ENCODE results near the gene PSAP.

DNA sequence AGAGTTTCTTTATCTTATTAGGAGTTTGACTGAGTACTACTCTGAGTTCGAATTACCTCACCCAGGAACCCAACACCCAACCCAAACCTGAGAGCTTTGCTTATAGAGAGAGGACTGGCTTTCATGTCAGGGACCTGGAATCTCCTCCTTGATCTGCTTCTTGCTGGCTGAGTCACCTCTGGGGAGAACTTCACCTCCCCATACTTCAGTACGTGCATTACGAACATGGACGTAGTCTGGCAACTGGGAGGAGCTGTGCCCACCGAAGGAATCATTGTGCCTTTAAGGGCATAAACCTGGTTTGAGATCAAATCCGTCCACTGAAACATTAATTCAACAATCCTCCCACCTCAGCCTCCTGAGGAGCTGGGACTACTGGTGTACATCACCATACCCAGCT is 12.2 kb upstream of the PSAP start:
- TF ChIP-seq, protein P1, sequence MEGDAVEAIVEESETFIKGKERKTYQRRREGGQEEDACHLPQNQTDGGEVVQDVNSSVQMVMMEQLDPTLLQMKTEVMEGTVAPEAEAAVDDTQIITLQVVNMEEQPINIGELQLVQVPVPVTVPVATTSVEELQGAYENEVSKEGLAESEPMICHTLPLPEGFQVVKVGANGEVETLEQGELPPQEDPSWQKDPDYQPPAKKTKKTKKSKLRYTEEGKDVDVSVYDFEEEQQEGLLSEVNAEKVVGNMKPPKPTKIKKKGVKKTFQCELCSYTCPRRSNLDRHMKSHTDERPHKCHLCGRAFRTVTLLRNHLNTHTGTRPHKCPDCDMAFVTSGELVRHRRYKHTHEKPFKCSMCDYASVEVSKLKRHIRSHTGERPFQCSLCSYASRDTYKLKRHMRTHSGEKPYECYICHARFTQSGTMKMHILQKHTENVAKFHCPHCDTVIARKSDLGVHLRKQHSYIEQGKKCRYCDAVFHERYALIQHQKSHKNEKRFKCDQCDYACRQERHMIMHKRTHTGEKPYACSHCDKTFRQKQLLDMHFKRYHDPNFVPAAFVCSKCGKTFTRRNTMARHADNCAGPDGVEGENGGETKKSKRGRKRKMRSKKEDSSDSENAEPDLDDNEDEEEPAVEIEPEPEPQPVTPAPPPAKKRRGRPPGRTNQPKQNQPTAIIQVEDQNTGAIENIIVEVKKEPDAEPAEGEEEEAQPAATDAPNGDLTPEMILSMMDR (IDR thresholded peaks at IDR 0.05; ENCODE audit: poor library complexity, severe bottlenecking) = no peak
- TF ChIP-seq, protein P2, sequence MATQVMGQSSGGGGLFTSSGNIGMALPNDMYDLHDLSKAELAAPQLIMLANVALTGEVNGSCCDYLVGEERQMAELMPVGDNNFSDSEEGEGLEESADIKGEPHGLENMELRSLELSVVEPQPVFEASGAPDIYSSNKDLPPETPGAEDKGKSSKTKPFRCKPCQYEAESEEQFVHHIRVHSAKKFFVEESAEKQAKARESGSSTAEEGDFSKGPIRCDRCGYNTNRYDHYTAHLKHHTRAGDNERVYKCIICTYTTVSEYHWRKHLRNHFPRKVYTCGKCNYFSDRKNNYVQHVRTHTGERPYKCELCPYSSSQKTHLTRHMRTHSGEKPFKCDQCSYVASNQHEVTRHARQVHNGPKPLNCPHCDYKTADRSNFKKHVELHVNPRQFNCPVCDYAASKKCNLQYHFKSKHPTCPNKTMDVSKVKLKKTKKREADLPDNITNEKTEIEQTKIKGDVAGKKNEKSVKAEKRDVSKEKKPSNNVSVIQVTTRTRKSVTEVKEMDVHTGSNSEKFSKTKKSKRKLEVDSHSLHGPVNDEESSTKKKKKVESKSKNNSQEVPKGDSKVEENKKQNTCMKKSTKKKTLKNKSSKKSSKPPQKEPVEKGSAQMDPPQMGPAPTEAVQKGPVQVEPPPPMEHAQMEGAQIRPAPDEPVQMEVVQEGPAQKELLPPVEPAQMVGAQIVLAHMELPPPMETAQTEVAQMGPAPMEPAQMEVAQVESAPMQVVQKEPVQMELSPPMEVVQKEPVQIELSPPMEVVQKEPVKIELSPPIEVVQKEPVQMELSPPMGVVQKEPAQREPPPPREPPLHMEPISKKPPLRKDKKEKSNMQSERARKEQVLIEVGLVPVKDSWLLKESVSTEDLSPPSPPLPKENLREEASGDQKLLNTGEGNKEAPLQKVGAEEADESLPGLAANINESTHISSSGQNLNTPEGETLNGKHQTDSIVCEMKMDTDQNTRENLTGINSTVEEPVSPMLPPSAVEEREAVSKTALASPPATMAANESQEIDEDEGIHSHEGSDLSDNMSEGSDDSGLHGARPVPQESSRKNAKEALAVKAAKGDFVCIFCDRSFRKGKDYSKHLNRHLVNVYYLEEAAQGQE (IDR thresholded peaks at IDR 0.05; ENCODE audit: borderline replicate concordance) = no peak

Measured in neural cell (in vitro differentiated cells).